Measurements from ENCODE around the gene MACROD2.
A peak's percentile ranks its signal among the peaks of the same experiment; 100 is the strongest.

Gene MACROD2

GRCh38 chr20:14657266-14658005, 662.1 kb downstream of the MACROD2 start:
- no peak for DNase-seq (ENCODE audit: low spot score)

- no peak for DNase-seq (ENCODE audit: low spot score)
These were observed 668.8 kb downstream of the MACROD2 start for GRCh38 chr20:14664101-14664500.

- DNase-seq (ENCODE audit: low spot score): no peak
These were observed 671.4 kb downstream of the MACROD2 start for GRCh38 chr20:14666696-14667095.

- DNase-seq (ENCODE audit: low spot score): no peak
These were observed 671.9 kb downstream of the MACROD2 start for GRCh38 chr20:14667226-14667625.

- no peak for DNase-seq (ENCODE audit: low spot score)
These were observed 676.8 kb downstream of the MACROD2 start for GRCh38 chr20:14672066-14672465.

- DNase-seq (ENCODE audit: low spot score): no peak
These were observed 677.8 kb downstream of the MACROD2 start for GRCh38 chr20:14673164-14673563.

GRCh38 chr20:14677455-14677854, 682.1 kb downstream of the MACROD2 start:
- DNase-seq (ENCODE audit: low spot score): no peak

GRCh38 chr20:14685183-14685582, 689.9 kb downstream of the MACROD2 start:
- DNase-seq (ENCODE audit: low spot score): no peak

- peak; percentile 40 for DNase-seq (ENCODE audit: low spot score)
These were observed 692.0 kb downstream of the MACROD2 start for GRCh38 chr20:14687313-14687712.

- peak; percentile 18 for DNase-seq (ENCODE audit: low spot score)
These were observed 692.7 kb downstream of the MACROD2 start for GRCh38 chr20:14688005-14688404.

GRCh38 chr20:14691994-14692393, 696.7 kb downstream of the MACROD2 start:
- no peak for DNase-seq (ENCODE audit: low spot score)

GRCh38 chr20:14696478-14696877, 701.2 kb downstream of the MACROD2 start:
- DNase-seq (ENCODE audit: low spot score): no peak

GRCh38 chr20:14696937-14697336, 701.6 kb downstream of the MACROD2 start:
- DNase-seq (ENCODE audit: low spot score): peak; percentile 19

- no peak for DNase-seq (ENCODE audit: low spot score)
These were observed 702.8 kb downstream of the MACROD2 start for GRCh38 chr20:14698125-14698524.

- DNase-seq (ENCODE audit: low spot score): peak; percentile 2
These were observed 703.5 kb downstream of the MACROD2 start for GRCh38 chr20:14698605-14699373.

- DNase-seq (ENCODE audit: low spot score): peak; percentile 76
These were observed 705.3 kb downstream of the MACROD2 start for GRCh38 chr20:14700639-14700960.

GRCh38 chr20:14701326-14701725, 706.0 kb downstream of the MACROD2 start:
- DNase-seq (ENCODE audit: low spot score): no peak

GRCh38 chr20:14706555-14706954, 711.2 kb downstream of the MACROD2 start:
- DNase-seq (ENCODE audit: low spot score): no peak

- DNase-seq (ENCODE audit: low spot score): peak; percentile 9
These were observed 711.8 kb downstream of the MACROD2 start for GRCh38 chr20:14707026-14707680.

- DNase-seq (ENCODE audit: low spot score): peak; percentile 30
These were observed 712.7 kb downstream of the MACROD2 start for GRCh38 chr20:14707865-14708596.

- peak; percentile 12 for DNase-seq (ENCODE audit: low spot score)
These were observed 714.1 kb downstream of the MACROD2 start for GRCh38 chr20:14709439-14709838.

- no peak for DNase-seq (ENCODE audit: low spot score)
These were observed 715.6 kb downstream of the MACROD2 start for GRCh38 chr20:14710951-14711350.

All from kidney tubule cell (primary cell).